GM12875 (cell line): Measurements from ENCODE around the gene PEX6.

Experiments
- H3K4me3 ChIP-seq: one replicate; pipeline ENCODE4 v1.5.1; 2011; ENCODE audit warnings: low read depth, low read length, control low read depth
- TF ChIP-seq, protein P1 (sequence below): IDR thresholded peaks from 2 replicates; pipeline ENCODE4 v1.5.1; 2011; ENCODE audit warnings: low read depth, mild to moderate bottlenecking, control low read depth, inconsistent platforms, low read length, moderate library complexity, borderline replicate concordance; ENCODE audit not compliant: insufficient read depth

PEX6 gene

DNA sequence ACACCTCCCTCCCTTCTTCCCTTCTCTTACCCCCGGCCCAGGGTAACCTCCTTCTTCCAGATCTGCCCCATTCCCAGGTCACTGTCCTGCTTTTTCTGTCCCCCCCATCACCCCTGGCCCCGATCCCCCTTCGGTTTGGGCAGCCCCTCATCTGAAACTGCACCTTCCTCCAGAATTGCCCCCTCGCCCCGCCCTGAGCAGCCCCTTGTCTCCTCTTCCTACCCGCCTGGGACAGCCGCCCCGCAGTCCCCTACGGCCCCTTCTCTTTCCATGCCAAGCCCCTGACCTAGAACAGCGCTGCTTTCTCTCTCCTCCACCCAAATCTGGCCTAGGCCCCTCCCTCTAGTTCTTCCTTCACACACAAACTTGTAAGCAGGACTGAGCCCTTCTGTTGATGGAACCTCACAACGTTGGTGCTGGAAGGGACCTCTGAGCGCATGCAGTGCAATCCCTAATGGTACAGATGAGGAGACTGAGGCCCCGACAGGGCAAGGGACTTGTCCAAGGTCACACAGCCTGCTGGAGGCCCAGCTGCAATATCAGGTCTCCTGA lies 6.0 kb upstream of the PEX6 start:
- H3K4me3 ChIP-seq = peak overlapping the region; percentile 82
- TF ChIP-seq, protein P1, sequence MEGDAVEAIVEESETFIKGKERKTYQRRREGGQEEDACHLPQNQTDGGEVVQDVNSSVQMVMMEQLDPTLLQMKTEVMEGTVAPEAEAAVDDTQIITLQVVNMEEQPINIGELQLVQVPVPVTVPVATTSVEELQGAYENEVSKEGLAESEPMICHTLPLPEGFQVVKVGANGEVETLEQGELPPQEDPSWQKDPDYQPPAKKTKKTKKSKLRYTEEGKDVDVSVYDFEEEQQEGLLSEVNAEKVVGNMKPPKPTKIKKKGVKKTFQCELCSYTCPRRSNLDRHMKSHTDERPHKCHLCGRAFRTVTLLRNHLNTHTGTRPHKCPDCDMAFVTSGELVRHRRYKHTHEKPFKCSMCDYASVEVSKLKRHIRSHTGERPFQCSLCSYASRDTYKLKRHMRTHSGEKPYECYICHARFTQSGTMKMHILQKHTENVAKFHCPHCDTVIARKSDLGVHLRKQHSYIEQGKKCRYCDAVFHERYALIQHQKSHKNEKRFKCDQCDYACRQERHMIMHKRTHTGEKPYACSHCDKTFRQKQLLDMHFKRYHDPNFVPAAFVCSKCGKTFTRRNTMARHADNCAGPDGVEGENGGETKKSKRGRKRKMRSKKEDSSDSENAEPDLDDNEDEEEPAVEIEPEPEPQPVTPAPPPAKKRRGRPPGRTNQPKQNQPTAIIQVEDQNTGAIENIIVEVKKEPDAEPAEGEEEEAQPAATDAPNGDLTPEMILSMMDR = no peak

DNA sequence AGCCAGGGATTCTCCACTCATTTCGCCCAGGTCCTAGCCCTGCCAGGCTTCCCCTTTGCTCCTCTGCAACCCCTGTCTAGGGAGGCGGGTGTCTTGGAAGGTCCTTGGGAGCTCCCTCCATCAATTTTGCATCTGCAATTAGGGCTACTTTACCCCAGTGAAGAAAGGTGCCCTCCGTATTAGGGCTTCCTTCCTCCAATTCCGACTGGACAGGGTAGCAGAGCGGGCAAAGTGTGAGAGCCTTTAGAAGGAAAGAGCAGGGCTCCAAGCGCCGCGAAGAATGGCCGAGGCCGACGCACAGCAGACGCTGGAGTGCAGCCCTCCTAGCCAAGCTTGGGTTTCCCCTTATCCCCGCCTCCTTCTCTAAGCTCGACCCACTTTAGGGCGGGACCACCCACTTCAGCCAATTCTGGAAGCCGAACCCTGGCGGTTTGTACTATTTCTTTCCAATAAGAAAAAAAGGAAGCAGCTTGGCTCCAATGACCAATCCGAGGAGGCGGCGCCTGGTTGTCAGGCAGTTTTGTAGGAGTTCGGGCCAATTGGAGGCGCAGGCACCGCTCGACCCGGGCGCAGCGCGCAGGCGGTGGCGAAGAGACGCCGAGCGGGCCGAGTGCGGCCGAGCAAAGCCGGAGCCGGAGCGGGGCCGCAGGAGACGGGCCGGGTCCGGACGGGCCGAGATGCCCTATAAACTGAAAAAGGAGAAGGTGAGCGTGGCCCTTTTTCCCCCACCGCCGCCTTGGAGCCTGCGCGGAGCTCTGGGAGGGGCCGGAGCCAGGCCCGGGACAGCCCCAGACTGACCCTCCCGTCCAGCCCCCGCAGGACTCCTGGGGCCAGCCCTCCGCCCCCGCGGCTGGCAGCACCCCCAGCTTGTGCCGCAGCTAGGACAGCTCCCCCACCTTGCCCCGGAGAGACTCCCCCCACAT lies 5.3 kb upstream of the PEX6 start, which contains the start of gene PPP2R5D:
Gene PPP2R5D, plus strand, starts transcription at position 570 of the 923 bp plus-strand sequence. Its CDS starts 108 bp downstream, at position 678.
- TF ChIP-seq, protein P1 = no peak
- H3K4me3 ChIP-seq = peak within 1 kb of the TSS; percentile 82

DNA sequence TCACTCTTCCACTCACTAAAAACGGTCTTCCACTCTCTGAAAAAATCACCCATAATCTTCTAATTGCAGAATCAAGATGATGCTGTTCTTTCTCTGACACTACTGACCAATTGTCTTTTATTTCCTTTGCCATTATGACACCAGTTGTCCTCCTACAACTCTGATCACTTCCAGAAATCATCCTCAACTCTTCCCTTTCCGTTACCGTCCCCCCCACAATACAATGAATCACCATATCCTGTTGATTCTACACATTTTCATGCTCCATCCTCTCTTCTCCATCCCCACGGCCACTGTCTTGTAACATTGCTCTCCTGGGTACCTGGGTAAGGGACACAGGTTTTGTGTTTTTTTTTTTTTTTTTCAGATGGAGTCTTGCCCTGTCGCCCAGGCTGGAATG lies 2.9 kb upstream of the PEX6 start:
- no peak overlapping the region for H3K4me3 ChIP-seq
- TF ChIP-seq, protein P1 = no peak

DNA sequence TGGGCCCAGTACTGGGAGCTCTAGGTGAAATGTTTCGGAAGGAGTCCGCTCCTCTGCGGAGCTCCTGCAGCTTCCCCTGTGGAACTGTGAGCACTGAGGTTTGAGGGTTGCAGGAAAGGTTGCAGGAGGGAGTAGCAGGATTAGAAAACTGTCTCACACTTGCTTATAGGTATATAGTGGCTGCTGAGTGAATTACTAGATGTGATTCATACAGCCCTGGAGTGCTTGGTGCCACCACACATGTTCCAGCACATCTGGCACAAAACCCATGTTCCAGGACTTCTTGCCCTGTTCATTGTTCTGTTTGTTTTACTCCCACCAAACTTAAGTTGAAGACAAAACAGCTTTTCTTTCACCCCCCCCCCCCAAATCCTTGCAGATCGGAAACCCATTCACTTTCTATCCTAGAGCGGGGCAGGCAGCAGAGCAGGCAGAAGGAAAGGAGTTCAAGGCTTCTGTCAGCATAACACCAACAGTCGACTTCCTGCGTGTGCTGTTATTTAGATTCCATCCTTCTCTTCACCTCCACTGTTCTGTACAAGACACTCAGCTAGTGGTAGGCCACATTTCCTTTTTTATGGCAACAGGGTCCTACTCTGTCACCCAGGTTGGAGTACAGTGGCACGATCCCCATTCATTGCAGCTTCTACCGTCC lies 669 bp upstream of the PEX6 start:
- H3K4me3 ChIP-seq = peak overlapping the region; percentile 75
- TF ChIP-seq, protein P1 = no peak

DNA sequence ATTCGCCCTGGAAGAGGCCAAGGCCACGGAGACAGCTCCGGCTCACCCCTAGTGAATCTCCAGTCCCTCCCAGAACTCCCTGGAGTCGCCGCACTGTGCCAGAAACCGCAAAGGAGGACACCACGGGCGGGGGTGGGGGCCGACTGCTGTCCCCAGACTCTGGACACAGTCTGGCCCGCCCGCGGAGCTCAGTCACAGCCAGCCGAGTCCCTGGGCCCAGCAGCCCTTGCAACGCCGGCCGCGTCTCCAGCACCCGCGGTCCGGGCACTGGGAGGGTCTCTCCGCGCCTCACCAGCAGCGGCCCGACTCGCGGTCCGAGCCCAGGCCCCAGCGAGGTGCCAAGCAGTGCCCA lies 518 bp downstream of the PEX6 start:
- TF ChIP-seq, protein P1 = no peak
- H3K4me3 ChIP-seq = peak overlapping the region; percentile 75

DNA sequence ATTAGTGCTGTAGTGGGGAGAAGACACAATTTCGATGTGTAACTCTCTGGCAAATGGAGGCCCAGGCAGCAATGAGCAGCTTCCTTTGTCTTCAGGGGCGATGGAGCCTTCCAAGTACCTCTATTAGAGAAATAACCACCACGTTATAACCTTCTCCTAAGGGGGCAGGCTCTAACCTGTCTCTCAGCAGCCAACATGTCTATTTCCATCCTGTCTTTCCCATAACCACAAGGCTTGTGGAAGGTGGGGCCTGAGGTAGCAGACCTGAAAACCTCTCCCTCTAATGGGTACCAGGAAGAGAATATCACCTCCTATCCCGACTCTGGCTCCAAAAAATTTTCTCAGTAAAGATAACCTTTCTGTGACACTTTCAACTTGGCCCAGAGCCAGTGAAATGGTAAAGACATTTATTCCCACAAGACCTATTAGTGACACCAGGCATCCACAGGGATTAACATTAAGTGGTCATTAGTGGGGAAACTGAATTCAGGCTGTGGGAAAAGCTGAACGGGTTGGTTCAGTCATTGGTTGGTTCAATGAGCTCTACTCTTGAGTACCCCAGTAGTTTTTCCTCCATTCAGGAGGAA lies 4.0 kb downstream of the PEX6 start:
- no peak overlapping the region for H3K4me3 ChIP-seq
- TF ChIP-seq, protein P1 = no peak
